GM10847 (cell line): ENCODE results near the gene SLIT1.

Experiments used
- POLR2A ChIP-seq: IDR thresholded peaks from 2 replicates; pipeline ENCODE4 v1.6.1; 2011; ENCODE audit not compliant: insufficient read length; ENCODE audit errors: extremely low read depth

The SLIT1 gene

DNA sequence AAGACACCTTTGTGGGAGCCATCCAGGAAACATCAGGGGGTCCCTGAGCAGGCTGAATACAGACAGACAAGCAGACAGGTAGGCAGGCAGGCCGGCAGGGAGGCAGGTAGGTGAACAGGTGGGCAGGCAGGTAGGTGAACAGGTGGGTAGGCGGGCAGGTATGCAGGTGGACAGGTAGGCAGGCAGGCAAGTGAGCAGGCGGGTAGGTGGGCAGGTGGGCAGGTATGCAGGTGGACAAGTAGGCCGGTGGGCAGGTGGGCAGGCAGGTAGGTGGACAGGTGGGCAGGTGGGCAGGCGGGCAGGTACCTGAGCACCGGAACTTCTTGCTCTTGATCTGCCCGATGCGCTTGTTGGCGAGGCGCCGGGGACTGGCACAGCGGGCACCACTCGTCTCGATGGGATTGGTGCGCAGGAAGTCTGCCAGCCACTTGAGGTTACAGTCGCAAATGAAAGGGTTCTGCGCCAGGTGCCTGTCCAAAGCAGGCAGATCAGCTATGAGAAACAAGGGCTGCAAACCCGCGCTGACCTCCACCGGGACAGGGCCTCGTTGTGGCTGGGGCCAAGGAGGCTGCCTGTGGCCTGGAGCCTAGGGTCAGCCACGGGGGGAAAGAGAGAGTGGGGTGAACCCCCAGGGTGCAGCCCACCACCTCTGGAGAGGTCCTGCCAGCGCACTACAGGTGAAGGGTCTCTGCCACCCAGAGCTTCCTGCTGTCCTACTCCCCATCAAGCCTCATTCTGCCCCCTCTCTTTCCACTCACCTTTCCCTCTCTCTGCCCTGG lies 136.9 kb downstream of the SLIT1 start:
- no peak for TF ChIP-seq POLR2A

- no peak for TF ChIP-seq POLR2A
Measured at GRCh38 chr10:97047788-97048187, 138.0 kb downstream of the SLIT1 start.

- no peak for TF ChIP-seq POLR2A
Measured at GRCh38 chr10:97047083-97047736, 138.5 kb downstream of the SLIT1 start.

- TF ChIP-seq POLR2A: no peak
Measured at GRCh38 chr10:97046456-97047082, 139.2 kb downstream of the SLIT1 start.

DNA sequence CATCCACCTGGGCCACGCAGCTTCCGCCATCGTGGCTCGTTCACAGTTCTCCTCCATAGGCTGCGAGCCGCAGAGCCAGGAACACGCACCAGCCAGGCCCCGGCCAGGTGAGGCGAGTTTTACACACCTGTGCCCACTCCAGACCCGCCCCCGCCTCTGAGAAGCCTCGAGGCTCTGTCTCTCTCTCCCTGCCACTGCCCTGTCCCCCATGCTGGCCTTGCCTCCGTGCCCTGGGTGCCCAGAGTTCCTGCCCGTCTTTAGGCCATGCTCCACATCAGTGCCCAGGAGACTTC lies 142.2 kb downstream of the SLIT1 start:
- no peak for TF ChIP-seq POLR2A

- no peak for TF ChIP-seq POLR2A
Measured at GRCh38 chr10:97042716-97043562, 142.8 kb downstream of the SLIT1 start.

- TF ChIP-seq POLR2A: no peak
Measured at GRCh38 chr10:97042081-97042480, 143.7 kb downstream of the SLIT1 start.

GRCh38 chr10:97040706-97041105 lies 145.1 kb downstream of the SLIT1 start:
- no peak for TF ChIP-seq POLR2A

- no peak for TF ChIP-seq POLR2A
Measured at GRCh38 chr10:97040248-97040584, 145.5 kb downstream of the SLIT1 start.

DNA sequence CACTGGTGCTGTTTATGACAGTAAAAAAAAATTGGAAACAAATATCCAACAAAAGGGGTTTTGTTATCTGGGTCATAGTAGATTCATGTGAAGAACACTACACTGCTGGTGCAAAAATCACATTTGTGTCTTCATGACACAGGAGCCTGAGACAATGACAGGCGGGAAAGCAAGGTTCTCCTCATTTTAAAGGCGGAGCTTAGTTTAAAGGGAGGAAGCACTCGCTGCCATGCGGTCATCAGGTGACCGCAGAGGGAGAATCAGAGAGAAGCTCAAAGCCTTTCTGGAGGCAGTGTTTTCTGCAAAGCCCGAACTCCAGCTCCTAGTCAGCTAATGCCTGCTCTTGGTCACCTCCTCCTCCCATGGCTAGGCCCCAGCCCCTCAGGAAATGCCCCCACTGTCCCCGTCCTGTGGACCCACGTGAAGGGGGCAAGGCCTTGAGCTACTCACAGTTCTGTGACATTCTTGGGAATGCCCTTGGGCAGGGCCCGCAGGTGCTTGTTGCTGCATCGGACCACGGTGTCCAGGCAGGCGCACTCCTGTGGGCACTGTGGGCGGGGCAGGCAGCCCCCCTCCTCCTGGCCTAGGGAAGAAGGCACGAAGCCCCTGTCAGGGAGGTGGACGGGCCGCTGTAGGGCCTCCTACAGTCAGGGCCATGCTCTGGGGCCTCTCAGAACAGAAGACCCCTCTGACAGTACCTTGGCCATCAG lies 146.1 kb downstream of the SLIT1 start:
- no peak for TF ChIP-seq POLR2A

- TF ChIP-seq POLR2A: no peak
Measured at GRCh38 chr10:97038688-97039087, 147.1 kb downstream of the SLIT1 start.

- TF ChIP-seq POLR2A: no peak
Measured at GRCh38 chr10:97037365-97038361, 148.1 kb downstream of the SLIT1 start.

GRCh38 chr10:97034958-97035769 lies 150.6 kb downstream of the SLIT1 start:
- no peak for TF ChIP-seq POLR2A
